ENCODE measurements around the gene PTPN14. TPM values are rescaled to one million over a fixed set of nuclear protein-coding genes. Genes with fewer than 3 reads are reported as not detected.

The PTPN14 gene
- polyA plus RNA-seq, 4 donors: 0.45 to 6.1 (median 3.2) TPM

DNA sequence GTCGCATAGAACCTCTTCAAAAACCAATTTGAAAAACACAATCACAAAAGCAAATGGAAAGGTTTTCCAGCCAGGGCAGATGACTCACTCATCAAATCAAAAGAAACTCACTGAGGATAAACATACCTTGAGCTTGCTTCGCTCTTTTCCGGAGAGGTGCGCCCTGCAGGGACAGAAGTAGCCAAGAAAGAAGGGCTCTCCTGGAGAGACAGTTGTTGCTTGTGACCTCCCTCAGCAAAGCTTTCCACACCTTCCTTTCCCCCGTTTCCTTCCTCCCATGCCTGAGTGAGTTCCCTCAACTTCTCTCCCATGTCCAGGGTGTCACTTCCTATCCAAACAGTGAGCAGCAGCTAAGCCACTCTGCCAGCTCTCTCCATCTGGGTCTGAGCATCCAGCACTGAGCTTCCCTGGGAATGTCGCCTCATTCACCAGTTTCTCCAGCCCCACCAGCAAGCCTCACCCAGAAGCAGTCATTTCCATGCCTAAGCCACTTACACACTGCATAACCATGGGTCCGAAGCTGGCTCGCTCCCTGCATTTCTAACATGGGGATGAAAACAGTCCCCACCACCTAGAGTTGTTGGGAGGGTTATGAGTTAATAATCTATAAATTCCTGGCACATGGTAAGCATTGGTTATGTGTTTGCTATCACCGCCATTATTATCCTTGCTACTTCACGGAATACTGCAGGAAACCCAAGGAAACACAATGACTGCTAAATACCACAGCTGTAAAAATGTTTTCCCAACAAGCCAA is 75.0 kb downstream of the PTPN14 start:
- WGBS, 3 donors: 84 to 94% (median 89%) methylated on average over 10 of the region's 10 CpGs
- FAIRE-seq (no peak), DNase-seq (no peak)
- no peaks in the 10 kb centered on the region for H3K9me3 ChIP-seq (ENCODE audit: control insufficient read depth in 2 of 2, insufficient read depth in 1 of 2, low read depth in 1 of 2, low read length in 1 of 2)
- H3K27ac ChIP-seq (ENCODE audit: low read depth in 1 of 3, low read length in 2 of 3): no peak overlapping the region
- no peak overlapping the region for H3K4me3 ChIP-seq (ENCODE audit: low read depth in 1 of 3, low read length in 3 of 3)
- H3K36me3 ChIP-seq (ENCODE audit: control insufficient read depth in 3 of 3, insufficient read depth in 2 of 3, low read depth in 1 of 3, low read length in 3 of 3): no peaks in the 10 kb centered on the region
- H3K27me3 ChIP-seq (ENCODE audit: control insufficient read depth in 3 of 3, insufficient read depth in 3 of 3, low read length in 3 of 3): no peaks in the 10 kb centered on the region
- peaks cover 0 to 9% (median 0%) of the 10 kb centered on the region in 3 donors for H3K4me1 ChIP-seq (ENCODE audit: control insufficient read depth in 3 of 3, insufficient read depth in 2 of 3, low read depth in 1 of 3, low read length in 2 of 3)

DNA sequence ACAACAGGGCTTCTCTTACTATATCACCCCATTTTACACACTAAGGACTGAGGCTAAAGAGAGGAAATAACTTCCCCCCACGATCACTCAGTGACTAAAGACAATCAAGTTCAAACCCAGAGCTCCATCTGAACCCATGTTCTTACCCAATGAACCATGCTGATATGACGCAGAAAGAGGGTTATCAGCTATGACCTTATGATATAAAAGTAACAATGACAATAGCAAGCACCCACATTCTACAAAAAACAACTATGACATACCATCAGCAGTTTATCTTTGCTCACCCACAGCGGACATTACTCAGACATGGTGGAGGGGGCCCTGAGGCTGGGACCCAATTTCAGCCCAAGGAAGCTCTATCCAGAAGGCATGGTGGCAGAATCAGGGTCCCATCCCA is 75.7 kb downstream of the PTPN14 start:
- H3K9me3 ChIP-seq (ENCODE audit: control insufficient read depth in 2 of 2, insufficient read depth in 1 of 2, low read depth in 1 of 2, low read length in 1 of 2): no peaks in the 10 kb centered on the region
- FAIRE-seq (no peak), DNase-seq (no peak)
- H3K36me3 ChIP-seq (ENCODE audit: control insufficient read depth in 3 of 3, insufficient read depth in 2 of 3, low read depth in 1 of 3, low read length in 3 of 3): no peaks in the 10 kb centered on the region
- peaks cover 0 to 13% (median 0%) of the 10 kb centered on the region in 3 donors for H3K4me1 ChIP-seq (ENCODE audit: control insufficient read depth in 3 of 3, insufficient read depth in 2 of 3, low read depth in 1 of 3, low read length in 2 of 3)
- WGBS, 3 donors: 85 to 95% (median 89%) methylated on average over 3 of the region's 3 CpGs
- no peak overlapping the region for H3K27ac ChIP-seq (ENCODE audit: low read depth in 1 of 3, low read length in 2 of 3)
- no peak overlapping the region for H3K4me3 ChIP-seq (ENCODE audit: low read depth in 1 of 3, low read length in 3 of 3)
- no peaks in the 10 kb centered on the region for H3K27me3 ChIP-seq (ENCODE audit: control insufficient read depth in 3 of 3, insufficient read depth in 3 of 3, low read length in 3 of 3)

DNA sequence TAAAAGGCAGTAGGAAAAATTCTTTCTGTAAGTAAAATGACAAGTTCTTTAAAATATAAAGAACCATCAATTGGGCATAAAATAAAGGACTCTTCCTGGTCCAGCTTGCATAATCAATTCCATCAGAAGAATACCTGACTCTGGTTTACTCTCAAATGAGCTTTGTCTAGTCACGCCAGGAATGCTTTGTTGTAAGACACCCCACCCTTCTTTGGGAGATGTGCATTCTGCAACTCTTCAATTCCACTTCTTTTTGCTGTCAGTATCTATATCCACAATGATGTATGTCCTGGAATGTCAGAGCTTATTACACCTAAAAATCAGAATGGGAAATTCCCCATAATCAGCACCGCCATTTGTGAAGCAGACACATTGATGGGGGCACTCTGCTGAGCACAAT is 76.1 kb downstream of the PTPN14 start:
- 93 to 96% (median 94%) methylated on average over 2 of the region's 2 CpGs for WGBS, 3 donors
- no peaks in the 10 kb centered on the region for H3K9me3 ChIP-seq (ENCODE audit: control insufficient read depth in 2 of 2, insufficient read depth in 1 of 2, low read depth in 1 of 2, low read length in 1 of 2)
- H3K36me3 ChIP-seq (ENCODE audit: control insufficient read depth in 3 of 3, insufficient read depth in 2 of 3, low read depth in 1 of 3, low read length in 3 of 3): no peaks in the 10 kb centered on the region
- DNase-seq (no peak), FAIRE-seq (no peak)
- no peak overlapping the region for H3K27ac ChIP-seq (ENCODE audit: low read depth in 1 of 3, low read length in 2 of 3)
- H3K27me3 ChIP-seq (ENCODE audit: control insufficient read depth in 3 of 3, insufficient read depth in 3 of 3, low read length in 3 of 3): no peaks in the 10 kb centered on the region
- H3K4me1 ChIP-seq (ENCODE audit: control insufficient read depth in 3 of 3, insufficient read depth in 2 of 3, low read depth in 1 of 3, low read length in 2 of 3): peaks cover 0 to 13% (median 0%) of the 10 kb centered on the region in 3 donors
- H3K4me3 ChIP-seq (ENCODE audit: low read depth in 1 of 3, low read length in 3 of 3): no peak overlapping the region

DNA sequence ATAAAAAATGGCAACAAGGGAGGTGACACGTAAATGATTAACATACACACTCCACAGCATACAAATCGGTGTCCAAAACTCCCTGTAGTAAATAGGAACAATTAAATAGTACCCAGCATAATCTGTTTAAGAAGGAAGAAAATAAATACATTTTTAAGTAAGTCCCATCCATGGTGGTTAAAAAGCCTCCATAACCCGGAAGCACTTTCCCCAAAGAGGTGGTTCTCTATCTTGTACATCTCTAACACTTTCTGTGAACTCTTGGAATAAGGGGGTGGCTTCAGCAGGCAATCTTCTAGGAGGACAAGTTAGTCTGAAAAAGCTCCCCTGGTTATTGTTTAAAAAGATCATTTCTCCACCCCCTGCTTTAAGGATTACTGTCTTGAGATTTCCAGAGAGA is 76.9 kb downstream of the PTPN14 start:
- H3K27me3 ChIP-seq (ENCODE audit: control insufficient read depth in 3 of 3, insufficient read depth in 3 of 3, low read length in 3 of 3): no peaks in the 10 kb centered on the region
- H3K27ac ChIP-seq (ENCODE audit: low read depth in 1 of 3, low read length in 2 of 3): no peak overlapping the region
- peaks cover 0 to 13% (median 0%) of the 10 kb centered on the region in 3 donors for H3K4me1 ChIP-seq (ENCODE audit: control insufficient read depth in 3 of 3, insufficient read depth in 2 of 3, low read depth in 1 of 3, low read length in 2 of 3)
- H3K9me3 ChIP-seq (ENCODE audit: control insufficient read depth in 2 of 2, insufficient read depth in 1 of 2, low read depth in 1 of 2, low read length in 1 of 2): no peaks in the 10 kb centered on the region
- H3K36me3 ChIP-seq (ENCODE audit: control insufficient read depth in 3 of 3, insufficient read depth in 2 of 3, low read depth in 1 of 3, low read length in 3 of 3): no peaks in the 10 kb centered on the region
- H3K4me3 ChIP-seq (ENCODE audit: low read depth in 1 of 3, low read length in 3 of 3): no peak overlapping the region
- peak in 1 of 2 donors; percentile 18 for DNase-seq
- WGBS, 3 donors: 73 to 81% (median 74%) methylated on average over 3 of the region's 3 CpGs
- FAIRE-seq: no peak

DNA sequence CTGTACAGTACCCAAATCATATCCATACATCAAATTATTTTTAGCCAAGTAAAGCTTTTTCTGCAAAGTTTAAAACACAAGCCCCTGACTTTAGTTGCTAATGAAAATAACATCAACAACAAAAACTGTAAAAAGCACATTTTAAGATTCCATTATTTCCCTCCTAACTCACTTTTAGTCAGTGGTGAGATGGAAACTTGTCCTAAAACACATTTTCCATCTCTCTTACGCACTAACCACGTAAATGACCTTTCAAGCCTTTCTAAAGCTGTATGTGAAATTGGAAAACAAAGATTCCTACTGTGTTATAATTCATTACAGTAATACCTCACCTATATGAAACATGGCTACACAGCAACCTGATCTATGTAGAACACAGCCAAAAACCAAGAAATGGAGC is 77.5 kb downstream of the PTPN14 start:
- DNase-seq (no peak), FAIRE-seq (no peak)
- no peak overlapping the region for H3K4me3 ChIP-seq (ENCODE audit: low read depth in 1 of 3, low read length in 3 of 3)
- 89 to 95% (median 89%) methylated on average over 2 of the region's 2 CpGs for WGBS, 3 donors
- H3K27ac ChIP-seq (ENCODE audit: low read depth in 1 of 3, low read length in 2 of 3): no peak overlapping the region
- no peaks in the 10 kb centered on the region for H3K36me3 ChIP-seq (ENCODE audit: control insufficient read depth in 3 of 3, insufficient read depth in 2 of 3, low read depth in 1 of 3, low read length in 3 of 3)
- no peaks in the 10 kb centered on the region for H3K27me3 ChIP-seq (ENCODE audit: control insufficient read depth in 3 of 3, insufficient read depth in 3 of 3, low read length in 3 of 3)
- H3K4me1 ChIP-seq (ENCODE audit: control insufficient read depth in 3 of 3, insufficient read depth in 2 of 3, low read depth in 1 of 3, low read length in 2 of 3): peaks cover 0 to 13% (median 0%) of the 10 kb centered on the region in 3 donors
- no peaks in the 10 kb centered on the region for H3K9me3 ChIP-seq (ENCODE audit: control insufficient read depth in 2 of 2, insufficient read depth in 1 of 2, low read depth in 1 of 2, low read length in 1 of 2)

DNA sequence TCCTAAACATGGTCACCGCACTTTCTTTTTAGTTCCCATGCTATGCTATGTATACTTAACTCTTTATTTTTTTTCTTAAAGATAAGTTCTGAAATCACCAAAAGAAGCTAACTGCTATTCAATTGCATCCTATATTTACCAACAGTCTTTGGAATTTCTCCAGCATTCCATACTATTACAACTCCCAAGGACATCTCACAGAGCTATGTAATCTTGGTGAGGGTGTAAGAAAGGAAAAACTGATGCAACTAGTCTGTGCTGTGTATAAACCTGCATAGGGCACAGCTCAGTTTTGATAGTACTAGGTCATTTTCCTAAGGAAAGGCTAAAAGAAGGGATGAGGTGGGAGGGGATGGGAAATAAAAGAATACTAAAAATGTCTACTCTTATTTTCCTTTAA is 78.0 kb downstream of the PTPN14 start:
- Histone ChIP-seq H3K4me3 (ENCODE audit: low read depth in 1 of 3, low read length in 3 of 3) (no peak overlapping the region), H3K27ac (ENCODE audit: low read depth in 1 of 3, low read length in 2 of 3) (no peak overlapping the region), H3K9me3 (ENCODE audit: control insufficient read depth in 2 of 2, insufficient read depth in 1 of 2, low read depth in 1 of 2, low read length in 1 of 2) (no peaks in the 10 kb centered on the region), H3K36me3 (ENCODE audit: control insufficient read depth in 3 of 3, insufficient read depth in 2 of 3, low read depth in 1 of 3, low read length in 3 of 3) (no peaks in the 10 kb centered on the region), H3K4me1 (ENCODE audit: control insufficient read depth in 3 of 3, insufficient read depth in 2 of 3, low read depth in 1 of 3, low read length in 2 of 3) (peaks cover 0 to 13% (median 0%) of the 10 kb centered on the region in 3 donors), H3K27me3 (ENCODE audit: control insufficient read depth in 3 of 3, insufficient read depth in 3 of 3, low read length in 3 of 3) (no peaks in the 10 kb centered on the region)
- WGBS, 3 donors: 93 to 97% (median 94%) methylated on average over 1 of the region's 1 CpG
- DNase-seq: no peak
- no peak for FAIRE-seq

DNA sequence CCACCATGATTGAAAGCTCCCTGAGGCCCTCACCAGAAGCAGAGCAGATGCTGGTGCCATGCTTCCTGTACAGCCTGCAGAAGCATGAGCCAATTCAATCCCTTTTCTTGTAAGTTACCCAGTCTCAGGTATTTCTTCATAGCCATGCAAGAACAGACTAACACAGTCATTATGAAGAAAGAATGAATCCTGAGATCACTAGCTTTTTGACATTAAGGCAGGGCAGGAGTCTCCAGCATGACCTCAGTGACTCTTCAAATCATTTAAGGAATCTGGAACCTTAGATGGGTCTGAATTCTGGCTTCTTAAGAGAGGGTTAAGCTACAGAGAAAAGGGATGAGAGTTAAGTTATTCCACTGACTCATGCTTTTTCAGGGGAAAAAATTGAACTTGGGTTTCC is 79.0 kb downstream of the PTPN14 start:
- H3K36me3 ChIP-seq (ENCODE audit: control insufficient read depth in 3 of 3, insufficient read depth in 2 of 3, low read depth in 1 of 3, low read length in 3 of 3): no peaks in the 10 kb centered on the region
- no peaks in the 10 kb centered on the region for H3K27me3 ChIP-seq (ENCODE audit: control insufficient read depth in 3 of 3, insufficient read depth in 3 of 3, low read length in 3 of 3)
- H3K27ac ChIP-seq (ENCODE audit: low read depth in 1 of 3, low read length in 2 of 3): no peak overlapping the region
- no peaks in the 10 kb centered on the region for H3K9me3 ChIP-seq (ENCODE audit: control insufficient read depth in 2 of 2, insufficient read depth in 1 of 2, low read depth in 1 of 2, low read length in 1 of 2)
- FAIRE-seq (no peak), DNase-seq (no peak)
- H3K4me3 ChIP-seq (ENCODE audit: low read depth in 1 of 3, low read length in 3 of 3): no peak overlapping the region
- peaks cover 0 to 13% (median 0%) of the 10 kb centered on the region in 3 donors for H3K4me1 ChIP-seq (ENCODE audit: control insufficient read depth in 3 of 3, insufficient read depth in 2 of 3, low read depth in 1 of 3, low read length in 2 of 3)

DNA sequence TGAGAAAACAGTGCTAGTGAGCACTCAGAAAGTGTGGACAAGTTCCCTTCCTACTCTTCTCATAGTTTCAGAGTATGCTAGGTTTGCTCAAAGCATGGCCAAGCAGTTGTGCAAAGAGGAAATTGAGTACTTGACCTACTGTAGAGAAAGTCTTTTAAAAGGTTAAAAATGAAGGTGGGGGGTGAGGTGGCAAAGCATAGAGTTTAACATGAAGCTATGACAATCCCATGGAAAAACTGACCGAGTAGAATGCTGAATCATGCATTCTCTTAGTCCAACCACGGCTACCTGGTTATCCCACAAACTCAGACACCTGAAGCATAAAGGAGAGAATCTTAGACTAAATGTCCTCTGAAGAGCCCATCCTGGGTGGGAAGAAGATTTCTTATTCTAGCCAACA is 79.9 kb downstream of the PTPN14 start:
- Histone ChIP-seq H3K27ac (ENCODE audit: low read depth in 1 of 3, low read length in 2 of 3) (no peak overlapping the region), H3K27me3 (ENCODE audit: control insufficient read depth in 3 of 3, insufficient read depth in 3 of 3, low read length in 3 of 3) (no peaks in the 10 kb centered on the region), H3K4me1 (ENCODE audit: control insufficient read depth in 3 of 3, insufficient read depth in 2 of 3, low read depth in 1 of 3, low read length in 2 of 3) (peaks cover 0 to 16% (median 0%) of the 10 kb centered on the region in 3 donors), H3K4me3 (ENCODE audit: low read depth in 1 of 3, low read length in 3 of 3) (no peak overlapping the region), H3K9me3 (ENCODE audit: control insufficient read depth in 2 of 2, insufficient read depth in 1 of 2, low read depth in 1 of 2, low read length in 1 of 2) (no peaks in the 10 kb centered on the region), H3K36me3 (ENCODE audit: control insufficient read depth in 3 of 3, insufficient read depth in 2 of 3, low read depth in 1 of 3, low read length in 3 of 3) (no peaks in the 10 kb centered on the region)
- WGBS, 3 donors: 82 to 90% (median 85%) methylated on average over 2 of the region's 2 CpGs
- no peak for FAIRE-seq
- DNase-seq: no peak

DNA sequence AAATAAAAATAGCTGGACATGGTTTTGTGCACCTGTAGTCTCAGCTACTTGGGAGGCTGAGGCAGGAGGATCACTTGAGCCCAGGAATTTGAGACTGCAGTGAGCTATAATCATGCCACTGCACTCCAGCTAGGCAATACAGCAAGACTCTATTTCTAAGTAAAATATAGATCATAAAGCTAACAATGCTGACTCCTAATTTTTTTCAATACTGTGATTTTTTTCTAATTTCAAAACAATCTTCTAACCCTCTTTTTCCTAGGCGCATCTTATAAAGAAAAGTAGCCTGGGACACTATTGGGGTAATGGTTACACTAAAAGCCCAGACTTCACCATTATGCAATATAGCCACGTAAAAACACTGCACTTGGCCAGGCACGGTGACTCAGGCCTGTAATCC is 81.3 kb downstream of the PTPN14 start:
- H3K4me1 ChIP-seq (ENCODE audit: control insufficient read depth in 3 of 3, insufficient read depth in 2 of 3, low read depth in 1 of 3, low read length in 2 of 3): peaks cover 0 to 16% (median 0%) of the 10 kb centered on the region in 3 donors
- no peak for FAIRE-seq
- no peaks in the 10 kb centered on the region for H3K27me3 ChIP-seq (ENCODE audit: control insufficient read depth in 3 of 3, insufficient read depth in 3 of 3, low read length in 3 of 3)
- H3K9me3 ChIP-seq (ENCODE audit: control insufficient read depth in 2 of 2, insufficient read depth in 1 of 2, low read depth in 1 of 2, low read length in 1 of 2): no peaks in the 10 kb centered on the region
- no peak overlapping the region for H3K27ac ChIP-seq (ENCODE audit: low read depth in 1 of 3, low read length in 2 of 3)
- no peaks in the 10 kb centered on the region for H3K36me3 ChIP-seq (ENCODE audit: control insufficient read depth in 3 of 3, insufficient read depth in 2 of 3, low read depth in 1 of 3, low read length in 3 of 3)
- no peak for DNase-seq
- no peak overlapping the region for H3K4me3 ChIP-seq (ENCODE audit: low read depth in 1 of 3, low read length in 3 of 3)
- 89 to 93% (median 89%) methylated on average over 3 of the region's 3 CpGs for WGBS, 3 donors

All from small intestine (tissue), 7 donors.